Gastrocnemius medialis (tissue), 4 donors: ENCODE results near the gene ATP6V1F.

Source experiments
- CTCF ChIP-seq, 5 experiments: fragments of 450-650 bp in 3 of 5; fragments of 200-600 bp in 2 of 5; sonication (generic) in 2 of 5; IDR thresholded peaks in 4 of 5; conservative IDR thresholded peaks in 1 of 5; 1 replicate in 4 of 5; 2 replicates in 1 of 5; pipeline ENCODE4 v1.5.1; 2016 to 2019; ENCODE audit warnings: antibody characterized with exemption in 5 of 5, mild to moderate bottlenecking in 3 of 5, moderate library complexity in 3 of 5
- POLR2A ChIP-seq, 2 donors: fragments of 450-650 bp; IDR thresholded peaks; one replicate each; pipeline ENCODE4 v1.6.1; 2017; ENCODE audit warnings: antibody characterized with exemption in 2 of 2, mild to moderate bottlenecking in 2 of 2, moderate library complexity in 2 of 2

GRCh38 chr7:128829391-128830166 lies 33.1 kb upstream of the ATP6V1F start:
- TF ChIP-seq POLR2A (IDR thresholded peaks at IDR 0.05) (no peak), CTCF (IDR thresholded peaks at IDR 0.05 in 4 of 5, conservative IDR thresholded peaks at IDR 0.05 in 1 of 5) (no peak)
